NCI-H510A (cell line): Measurements from ENCODE around the gene DCDC2C.
"Not testable (repeated sequence)": the region's sequence is repeated elsewhere in the genome, so short reads cannot be mapped to it uniquely, and the experiment has no call there.

Experiments
- DNase-seq: peaks from one replicate; lab custom pipeline; 2025; lab: John Stamatoyannopoulos, UW

The DCDC2C gene

GRCh38 chr2:3777966-3778365 lies 74.6 kb downstream of the DCDC2C start:
- no peak for DNase-seq

- DNase-seq = no peak
These were observed 75.6 kb downstream of the DCDC2C start for GRCh38 chr2:3778851-3779495.

- DNase-seq = no peak
These were observed 76.2 kb downstream of the DCDC2C start for GRCh38 chr2:3779496-3780049.

- peak; percentile 63 for DNase-seq
These were observed 77.4 kb downstream of the DCDC2C start for GRCh38 chr2:3780477-3781402.

GRCh38 chr2:3784731-3785130 lies 81.4 kb downstream of the DCDC2C start:
- DNase-seq = no peak

GRCh38 chr2:3785220-3785889 lies 82.0 kb downstream of the DCDC2C start:
- DNase-seq = no peak

- DNase-seq = no peak
These were observed 82.5 kb downstream of the DCDC2C start for GRCh38 chr2:3785890-3786273.

GRCh38 chr2:3787768-3788167 lies 84.4 kb downstream of the DCDC2C start:
- no peak for DNase-seq

GRCh38 chr2:3789256-3789655 lies 85.9 kb downstream of the DCDC2C start:
- no peak for DNase-seq

GRCh38 chr2:3793249-3793648 lies 89.9 kb downstream of the DCDC2C start:
- no peak for DNase-seq

GRCh38 chr2:3801506-3801905 lies 98.1 kb downstream of the DCDC2C start:
- DNase-seq = no peak

- no peak for DNase-seq
These were observed 102.0 kb downstream of the DCDC2C start for GRCh38 chr2:3805201-3805939.

- no peak for DNase-seq
These were observed 102.8 kb downstream of the DCDC2C start for GRCh38 chr2:3806168-3806567.

GRCh38 chr2:3806730-3807129 lies 103.4 kb downstream of the DCDC2C start:
- no peak for DNase-seq

GRCh38 chr2:3807853-3808252 lies 104.5 kb downstream of the DCDC2C start:
- DNase-seq = no peak

GRCh38 chr2:3814706-3815245 lies 111.4 kb downstream of the DCDC2C start:
- DNase-seq = no peak

- DNase-seq = not testable (repeated sequence)
These were observed 113.8 kb downstream of the DCDC2C start for GRCh38 chr2:3817144-3817543.

- DNase-seq = no peak
These were observed 120.4 kb downstream of the DCDC2C start for GRCh38 chr2:3823748-3824147.

- DNase-seq = no peak
These were observed 124.5 kb downstream of the DCDC2C start for GRCh38 chr2:3827673-3828575.

- DNase-seq = no peak
These were observed 127.4 kb downstream of the DCDC2C start for GRCh38 chr2:3830796-3831195.
